Esophagus mucosa (tissue), 1 donor: ENCODE results near the gene ZBTB7B. TPM values are rescaled to one million over a fixed set of nuclear protein-coding genes. Genes with fewer than 3 reads are reported as not detected.
A peak's percentile ranks its signal among the peaks of the same experiment; 100 is the strongest.

Experiments used
- ATAC-seq: fragments of 200-7000 bp; cut with Tn5 transposase; one replicate; pipeline ENCODE4 v1.9.1; 2020
- total RNA-seq: library from RNA; stranded (reverse); gene quantifications from one replicate; pipeline ENCODE4 v1.2.4, GENCODE V29; 2023
- donor health status: DM: yes; HTN: yes; CAD: no.

The ZBTB7B gene
- total RNA-seq, 1 donor from 2014 or later: 132 TPM

DNA sequence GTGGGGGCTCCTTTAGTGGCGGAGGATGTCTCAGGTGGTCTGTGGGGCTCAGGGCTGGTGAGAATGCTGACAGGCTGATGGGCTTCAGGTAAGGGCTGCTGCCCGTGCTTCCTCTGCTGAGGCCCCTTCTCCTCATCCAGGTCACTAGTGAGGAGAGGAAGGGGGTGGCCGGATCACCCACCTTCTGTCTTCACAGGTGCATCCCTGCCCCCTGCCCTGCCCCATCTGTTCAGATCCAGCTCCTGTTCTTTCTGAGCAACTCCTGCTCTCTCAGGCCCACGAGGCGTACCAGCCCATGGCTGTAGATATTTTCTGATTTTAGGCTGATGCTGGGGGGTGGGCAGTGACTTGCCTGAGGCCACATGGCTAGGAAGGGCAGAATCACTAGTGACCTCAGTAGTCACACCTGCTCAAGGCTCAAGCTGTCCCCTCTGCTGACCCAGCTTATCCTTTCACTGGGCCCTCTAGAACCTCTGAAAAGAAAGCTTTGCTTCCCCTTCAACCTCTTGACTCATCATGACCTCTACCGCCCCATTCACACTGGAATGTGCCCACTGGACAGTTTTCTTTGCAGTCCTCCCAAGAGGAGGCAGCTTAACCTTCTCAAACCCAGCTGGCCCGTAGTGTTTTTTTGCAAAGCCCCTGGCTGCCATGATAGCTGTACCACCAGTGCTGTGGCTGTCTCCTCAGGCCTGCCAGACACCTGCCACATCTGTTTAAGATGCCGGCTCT lies 16.2 kb downstream of the ZBTB7B start:
- no peak for ATAC-seq

DNA sequence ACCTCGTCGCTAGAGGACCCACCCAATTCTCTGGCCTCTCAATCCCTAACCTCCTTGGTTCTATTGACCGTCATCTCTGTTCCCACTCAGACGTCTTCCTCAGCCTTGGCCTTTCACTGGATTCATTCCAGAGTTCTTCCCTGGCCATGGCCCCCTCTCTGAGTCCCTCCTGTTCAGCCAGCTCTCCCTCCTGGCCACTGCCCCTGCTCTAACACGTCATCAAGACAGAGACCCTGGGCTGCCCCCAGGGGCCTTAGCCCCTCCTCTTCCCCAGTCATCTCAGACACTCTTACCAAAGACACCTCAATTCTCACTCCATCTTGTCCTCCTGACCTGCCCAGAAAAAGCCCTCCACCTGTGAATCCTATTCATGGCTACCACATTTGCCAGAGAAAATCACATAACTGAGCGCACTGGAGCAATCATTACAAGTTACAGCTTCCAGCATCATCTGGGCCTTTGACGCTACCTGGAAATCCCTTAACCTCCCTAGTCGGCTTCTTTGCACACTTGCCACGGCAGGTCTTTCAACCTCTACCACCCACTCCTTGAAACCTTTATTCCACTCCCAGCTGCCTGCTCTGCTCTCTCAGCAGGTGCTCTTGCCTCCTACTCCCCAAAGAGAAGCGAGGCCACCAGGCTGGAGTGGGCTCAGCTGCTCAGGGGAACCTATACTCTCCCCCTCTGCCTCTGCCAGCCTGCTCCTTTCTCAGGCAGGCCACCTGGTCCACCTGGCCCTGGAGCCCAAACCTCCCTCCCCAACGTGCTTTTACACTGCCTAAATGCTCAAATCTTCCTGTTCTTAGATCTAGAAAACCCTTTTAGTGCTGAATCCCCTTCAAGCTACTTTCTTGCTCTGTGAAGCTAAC lies 17.0 kb downstream of the ZBTB7B start:
- no peak for ATAC-seq

DNA sequence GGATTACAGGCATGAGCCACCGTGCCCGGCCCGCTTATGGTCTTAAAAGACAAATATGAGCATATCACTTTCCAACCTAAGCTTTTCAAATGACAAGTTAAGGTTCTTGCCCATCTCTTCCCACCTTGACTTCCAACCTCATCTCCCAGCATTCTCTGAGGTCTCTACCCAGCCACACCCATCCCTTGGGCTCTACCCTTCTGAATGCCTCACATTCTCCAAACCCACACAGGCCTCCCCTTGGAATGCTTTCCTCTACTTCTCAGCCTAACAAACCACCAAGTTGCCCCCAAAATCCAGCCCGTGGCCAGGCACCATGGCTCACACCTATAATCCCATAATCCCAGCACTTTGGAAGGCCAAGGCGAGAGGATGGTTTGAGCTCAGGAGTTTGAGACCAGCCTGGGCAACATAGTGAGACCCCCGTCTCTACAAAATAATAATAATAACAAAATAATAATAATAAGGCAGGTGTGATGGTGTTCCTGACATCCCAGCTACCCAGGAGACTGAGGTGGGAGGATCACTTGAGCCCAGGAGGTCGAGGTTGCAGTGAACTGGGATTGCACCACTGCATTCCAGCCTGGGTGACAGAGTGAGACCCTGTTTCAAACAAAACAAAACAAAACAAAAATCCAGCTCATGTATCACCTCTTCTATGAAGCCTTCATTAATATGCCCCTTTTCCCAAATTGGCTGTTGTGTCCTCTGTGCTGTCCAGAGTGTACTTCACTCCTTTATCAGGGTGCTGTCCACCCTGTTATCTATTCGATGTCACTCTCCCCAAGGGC lies 19.7 kb downstream of the ZBTB7B start:
- no peak for ATAC-seq

DNA sequence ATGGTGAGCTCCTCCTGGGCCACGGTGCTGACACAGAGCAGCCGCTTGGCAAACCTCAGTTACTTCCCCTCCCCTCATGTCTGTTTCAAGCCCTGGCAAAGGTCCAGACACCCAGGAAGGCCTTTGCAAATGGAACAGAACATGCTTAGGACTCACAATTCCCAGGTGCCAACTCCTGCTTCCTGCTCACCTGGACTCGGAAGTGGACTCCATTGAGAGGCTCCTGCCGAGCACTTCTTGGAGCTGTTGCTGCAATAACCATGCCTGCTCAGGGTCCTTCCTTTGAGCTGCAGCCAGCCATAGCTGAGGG lies 20.3 kb downstream of the ZBTB7B start:
- peak; percentile 2 for ATAC-seq

DNA sequence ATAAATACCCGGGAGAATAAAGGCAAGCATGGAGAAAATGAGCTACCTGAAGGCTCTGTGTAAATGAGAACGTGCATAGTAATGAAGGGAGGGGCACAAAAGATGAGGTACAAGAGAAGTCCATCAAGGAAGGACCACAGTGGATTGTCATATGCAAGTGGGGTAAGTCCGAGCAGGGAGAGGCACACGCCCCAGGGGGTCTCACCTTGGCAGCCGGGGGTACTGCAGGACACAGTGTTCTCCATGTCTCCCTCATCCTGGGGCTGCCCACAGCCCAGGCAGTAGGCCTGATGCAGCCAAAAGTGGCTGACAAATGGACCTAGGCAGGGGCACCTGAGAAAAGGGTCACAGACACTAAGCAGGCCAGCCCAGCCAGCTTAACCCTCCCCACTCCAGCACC lies 21.0 kb downstream of the ZBTB7B start:
- ATAC-seq: peak; percentile 5

DNA sequence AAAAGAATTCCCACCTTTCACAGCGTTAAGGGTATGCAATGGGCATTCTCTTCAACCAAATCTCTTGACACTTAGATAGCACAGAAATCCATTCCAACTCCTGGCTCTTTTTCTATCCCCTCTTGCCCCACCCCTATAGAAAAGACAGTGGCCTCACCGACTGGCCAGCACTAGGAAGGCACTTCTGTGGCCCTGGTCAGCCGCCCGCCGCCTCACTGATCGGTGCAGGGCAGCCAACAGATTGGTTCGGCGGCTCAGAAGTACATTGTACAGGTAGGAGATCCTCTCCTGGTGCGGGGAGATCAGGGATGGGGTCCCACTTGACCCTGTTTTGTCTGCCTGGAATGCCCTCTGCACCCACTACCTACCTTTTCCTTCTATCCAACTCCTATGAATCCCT lies 21.7 kb downstream of the ZBTB7B start:
- ATAC-seq: no peak

DNA sequence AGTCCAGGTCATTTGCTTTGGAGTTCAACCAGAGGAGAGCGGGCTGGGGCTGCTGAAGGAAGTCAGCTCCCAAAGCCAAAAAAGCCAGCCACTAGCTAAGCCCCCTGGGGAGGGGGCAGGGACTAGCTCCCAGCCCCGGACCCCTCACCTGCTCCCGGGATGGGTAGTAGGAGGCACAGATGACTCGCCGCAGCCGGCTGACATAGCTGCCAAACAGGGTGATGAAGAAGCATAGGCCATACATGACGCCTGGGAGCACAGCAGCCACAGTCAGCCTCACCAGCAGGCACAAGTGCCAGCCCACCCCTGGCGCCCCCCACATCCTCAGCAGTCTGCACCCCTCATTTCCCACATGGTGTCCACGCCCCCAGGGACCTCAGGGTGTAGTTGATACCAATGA lies 23.6 kb downstream of the ZBTB7B start:
- peak; percentile 16 for ATAC-seq

DNA sequence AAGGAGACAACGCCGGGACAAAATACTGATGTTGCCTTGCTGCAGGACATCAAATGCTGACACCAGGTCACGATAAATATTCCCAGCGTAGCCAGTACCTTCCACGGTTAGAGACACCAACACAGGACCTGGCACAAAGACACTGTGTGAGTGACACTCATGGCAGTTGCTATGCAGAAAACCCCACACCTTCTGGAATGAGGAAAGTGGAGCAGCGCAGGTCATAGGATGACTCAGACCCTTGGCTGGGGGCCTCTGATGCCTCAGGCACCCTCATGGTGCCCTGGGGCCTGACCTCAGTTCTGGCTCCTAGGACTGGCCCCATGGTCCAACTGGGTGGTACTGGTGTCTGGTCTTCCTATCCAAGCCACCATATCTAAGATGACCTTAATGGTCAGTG lies 24.0 kb downstream of the ZBTB7B start:
- ATAC-seq: peak; percentile 67

DNA sequence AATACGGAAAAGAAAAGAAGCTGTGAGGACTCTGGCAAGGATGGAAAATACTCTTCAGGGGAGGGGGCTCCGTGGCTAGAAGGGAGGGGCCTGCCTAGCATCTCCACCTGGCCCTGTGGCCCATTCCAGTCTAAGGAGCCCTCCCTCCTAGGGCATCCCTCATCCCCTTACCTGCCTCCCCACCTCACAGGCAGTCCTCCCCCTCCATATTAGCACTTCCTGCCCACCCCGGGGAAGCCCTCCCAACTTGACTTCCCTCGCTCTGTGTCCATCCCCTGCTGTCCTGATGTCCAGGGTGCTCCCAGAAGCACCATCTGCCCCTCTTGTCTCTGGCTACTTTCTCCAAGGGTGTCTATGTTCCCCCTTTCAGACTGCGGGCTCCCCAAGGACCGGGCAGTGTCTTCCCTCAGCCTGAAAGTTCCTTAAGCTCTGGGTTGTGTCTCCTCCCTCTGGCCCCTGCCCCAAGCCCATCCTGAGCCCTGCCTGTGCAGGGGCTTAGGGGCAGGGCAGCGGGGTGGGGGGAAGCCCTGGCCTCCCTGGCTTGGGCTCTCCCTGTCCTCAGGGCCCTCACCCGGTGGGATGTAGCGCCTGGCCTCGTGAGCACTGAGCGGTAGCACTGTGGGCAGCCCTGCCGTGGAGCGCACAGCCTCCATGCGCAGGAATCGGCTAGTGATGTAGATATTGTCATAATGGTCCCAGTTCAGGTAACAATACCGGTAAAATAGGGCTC lies 27.1 kb downstream of the ZBTB7B start:
- no peak for ATAC-seq

DNA sequence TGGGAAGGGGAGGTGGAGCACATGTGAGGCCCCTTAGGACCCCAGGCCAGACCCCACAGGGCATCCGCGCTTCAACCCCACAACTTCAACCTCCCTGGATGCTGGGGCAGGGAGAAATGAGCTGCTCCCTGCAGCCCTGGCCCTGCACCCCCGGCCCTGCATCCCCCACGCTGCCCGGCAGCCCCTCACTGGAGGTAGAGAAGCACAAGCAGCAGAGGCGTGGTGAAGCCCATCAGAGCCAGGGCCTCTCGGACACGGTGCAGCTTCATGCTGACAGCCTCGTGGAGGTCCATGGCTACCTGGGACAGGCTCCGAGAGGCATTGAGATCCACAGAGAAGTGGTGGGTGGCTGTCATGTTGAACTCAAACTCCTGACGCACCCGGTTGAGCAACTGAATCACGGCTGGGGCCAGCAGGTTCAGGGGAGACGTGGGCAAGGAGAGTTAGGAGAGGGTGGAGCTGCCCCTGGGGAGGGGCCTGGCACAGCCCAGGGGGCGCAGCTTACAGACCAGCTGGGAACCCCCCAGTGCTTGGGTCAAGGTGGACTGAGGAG lies 27.7 kb downstream of the ZBTB7B start:
- no peak for ATAC-seq

DNA sequence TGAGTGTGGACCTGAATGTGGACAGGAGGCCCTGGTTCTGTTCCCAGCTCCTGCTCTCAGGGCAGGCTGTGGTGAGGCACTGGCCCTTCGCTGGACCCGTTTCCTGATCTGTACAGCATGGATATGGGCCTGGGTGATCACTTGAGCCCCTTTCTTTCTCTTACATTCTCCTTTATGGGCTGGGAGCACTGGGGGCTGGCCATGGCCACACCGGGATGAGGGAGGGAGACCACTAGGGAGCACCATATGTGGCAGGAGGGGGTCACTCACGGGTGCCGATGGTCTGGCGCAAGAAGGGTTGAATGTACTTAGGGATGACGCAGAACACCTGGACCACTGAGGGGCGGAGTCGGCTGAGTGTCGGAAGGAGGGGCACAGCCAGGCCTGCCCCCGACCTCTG lies 28.3 kb downstream of the ZBTB7B start:
- no peak for ATAC-seq

DNA sequence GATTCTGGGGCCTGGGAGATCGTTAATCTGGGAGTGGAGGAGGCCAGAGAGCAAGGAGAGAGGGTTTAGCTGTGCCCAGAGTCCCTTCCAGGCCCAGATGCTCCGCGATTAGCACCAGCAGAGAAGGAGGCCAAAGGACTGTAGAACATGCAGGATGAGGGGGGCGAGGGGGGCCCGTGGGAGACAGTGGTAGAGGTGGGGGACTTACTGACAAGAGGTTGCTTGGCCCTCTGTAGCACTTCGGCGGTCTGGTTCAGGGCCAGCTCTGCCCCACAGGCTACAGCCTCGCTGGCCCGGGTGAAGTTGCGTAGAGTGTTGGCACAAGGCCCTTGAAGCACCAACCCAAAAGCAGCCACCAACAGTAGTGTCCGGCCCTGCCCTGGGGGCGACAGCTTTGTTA lies 30.3 kb downstream of the ZBTB7B start:
- no peak for ATAC-seq

DNA sequence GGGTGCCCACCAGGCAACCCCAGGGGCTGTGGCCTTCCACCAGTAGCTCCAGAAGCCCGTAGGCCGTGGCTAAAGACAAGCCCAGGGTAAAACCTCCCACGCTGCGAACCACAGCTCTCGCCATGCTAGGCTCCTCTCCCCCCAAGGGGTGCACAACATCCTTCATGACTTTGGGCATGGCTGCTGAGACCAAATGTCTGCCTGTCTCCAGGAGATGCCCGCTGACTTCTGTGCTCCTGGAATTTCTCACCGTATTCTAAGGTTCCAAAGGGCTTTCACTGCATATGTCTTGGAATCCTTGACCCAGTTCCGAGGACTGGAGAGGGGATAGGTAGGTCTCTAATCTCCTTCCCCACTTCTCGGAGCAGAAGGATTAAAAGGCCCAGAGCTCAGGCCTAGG lies 30.9 kb downstream of the ZBTB7B start, which contains the start of the genes DCST1 and DCST2:
DCST1 (plus strand) TSS at position 301 of the 400 bp plus-strand sequence. CDS start 213 bp downstream, outside the sequence.
DCST2 (minus strand) TSS at position 258 of the 400 bp plus-strand sequence; CDS start at position 178, 80 bp downstream.
- ATAC-seq: no peak

DNA sequence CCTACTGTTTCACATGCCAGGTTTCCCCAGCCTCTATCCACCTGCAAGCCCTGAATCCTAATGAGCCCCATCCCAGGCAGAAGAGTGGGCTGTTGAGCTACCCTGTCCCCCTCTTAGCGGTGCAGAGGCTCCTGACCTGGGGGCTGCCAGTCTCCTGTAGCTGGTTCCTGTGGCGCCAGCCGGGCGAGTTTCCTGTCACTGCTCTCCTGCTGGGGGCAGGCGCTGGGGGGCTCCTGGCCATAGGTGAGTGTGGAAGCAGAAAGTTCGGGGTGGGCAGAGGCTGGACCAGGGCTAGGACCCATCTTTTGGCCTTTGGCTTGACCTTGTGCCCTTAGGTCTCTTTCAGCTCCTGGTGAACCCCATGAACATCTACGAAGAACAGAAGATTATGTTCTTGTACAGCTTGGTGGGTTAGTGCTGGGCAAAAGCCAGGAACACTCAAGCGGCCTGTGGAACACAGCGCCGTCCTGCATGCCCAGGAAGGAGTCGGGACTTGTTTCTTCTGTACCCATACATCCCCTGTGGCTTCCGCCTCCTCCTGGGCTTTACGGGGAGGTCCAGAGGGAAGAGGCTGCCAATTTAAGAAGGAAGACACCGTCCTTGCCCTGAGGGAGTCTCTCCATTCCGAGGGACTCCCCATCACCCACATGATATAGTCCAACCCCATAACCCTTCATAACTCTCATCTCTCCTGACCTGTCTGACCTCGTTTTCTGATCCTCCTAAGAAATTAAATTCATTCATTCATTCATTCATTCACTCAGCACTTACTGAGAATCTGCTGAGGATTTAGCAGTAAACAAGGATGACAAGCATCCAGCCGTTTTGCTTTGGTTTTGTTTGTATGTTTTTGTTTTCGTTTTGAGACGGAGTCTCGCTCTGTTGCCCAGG lies 32.0 kb downstream of the ZBTB7B start:
- ATAC-seq: no peak

DNA sequence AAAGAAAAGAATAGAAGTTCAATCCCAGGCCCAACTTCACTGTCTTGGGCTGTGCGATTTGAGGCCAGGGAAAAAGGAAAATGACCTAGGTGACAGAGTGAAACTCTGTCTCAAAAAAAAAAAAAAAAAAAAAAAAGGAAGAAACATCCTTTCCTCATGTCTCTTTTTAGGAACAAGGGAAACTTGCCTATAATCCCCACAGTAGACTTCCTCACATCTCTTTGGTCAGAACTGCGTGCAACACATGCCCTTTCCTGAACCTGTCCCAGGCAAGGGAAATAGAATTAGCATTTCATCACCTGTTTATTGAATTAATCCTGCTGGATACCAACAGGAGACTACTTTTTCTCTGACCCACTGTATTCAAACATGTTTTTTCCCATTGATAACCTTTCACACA lies 33.3 kb downstream of the ZBTB7B start:
- no peak for ATAC-seq

DNA sequence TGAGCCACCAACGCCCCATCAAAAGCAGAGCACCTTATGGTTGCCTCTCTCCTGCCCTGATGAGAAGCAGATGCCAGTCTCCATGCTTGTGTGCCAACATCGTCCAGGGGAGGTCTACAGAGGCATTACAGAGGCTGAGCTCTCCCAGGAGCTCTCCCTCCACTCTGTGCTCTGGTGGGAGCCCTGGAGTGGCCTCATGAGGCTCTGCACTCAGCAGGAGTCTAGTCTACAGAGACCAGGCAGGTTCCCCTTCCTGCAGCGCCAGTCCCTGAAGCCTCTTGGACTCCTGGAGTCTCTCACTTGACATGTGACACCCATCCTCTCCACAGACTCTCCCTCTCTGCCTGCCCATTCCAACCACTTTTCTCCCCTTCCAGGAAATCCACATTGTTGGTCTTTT lies 34.4 kb downstream of the ZBTB7B start:
- no peak for ATAC-seq

DNA sequence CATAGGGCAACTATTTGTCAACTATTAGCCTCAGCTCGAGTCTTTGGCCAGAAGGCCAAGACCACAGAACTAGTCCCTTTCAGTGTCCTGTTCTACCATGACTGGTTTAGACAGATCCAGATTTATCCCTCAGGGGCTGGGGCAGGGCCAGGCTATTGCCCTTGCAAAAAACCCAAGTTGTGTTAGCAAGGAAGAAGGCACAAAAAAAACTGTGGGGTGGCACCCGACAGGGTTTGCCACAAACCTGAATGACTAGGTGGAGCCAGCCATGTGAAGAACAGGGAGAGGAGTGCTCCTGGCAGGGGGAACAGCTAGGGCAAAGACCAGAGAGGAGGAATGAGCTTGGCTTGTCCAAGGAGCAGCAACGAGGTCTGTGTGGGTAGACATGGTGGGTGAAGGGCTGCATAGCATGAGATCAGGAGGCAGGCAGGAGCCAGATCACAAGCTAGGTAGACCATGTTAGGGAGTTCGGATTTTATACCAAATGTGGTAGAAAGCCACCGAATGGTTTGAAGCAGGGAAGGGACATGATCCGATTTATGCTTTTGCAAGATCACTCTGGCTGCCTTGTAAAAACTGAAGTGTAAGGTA lies 35.3 kb downstream of the ZBTB7B start:
- ATAC-seq: peak; percentile 65

DNA sequence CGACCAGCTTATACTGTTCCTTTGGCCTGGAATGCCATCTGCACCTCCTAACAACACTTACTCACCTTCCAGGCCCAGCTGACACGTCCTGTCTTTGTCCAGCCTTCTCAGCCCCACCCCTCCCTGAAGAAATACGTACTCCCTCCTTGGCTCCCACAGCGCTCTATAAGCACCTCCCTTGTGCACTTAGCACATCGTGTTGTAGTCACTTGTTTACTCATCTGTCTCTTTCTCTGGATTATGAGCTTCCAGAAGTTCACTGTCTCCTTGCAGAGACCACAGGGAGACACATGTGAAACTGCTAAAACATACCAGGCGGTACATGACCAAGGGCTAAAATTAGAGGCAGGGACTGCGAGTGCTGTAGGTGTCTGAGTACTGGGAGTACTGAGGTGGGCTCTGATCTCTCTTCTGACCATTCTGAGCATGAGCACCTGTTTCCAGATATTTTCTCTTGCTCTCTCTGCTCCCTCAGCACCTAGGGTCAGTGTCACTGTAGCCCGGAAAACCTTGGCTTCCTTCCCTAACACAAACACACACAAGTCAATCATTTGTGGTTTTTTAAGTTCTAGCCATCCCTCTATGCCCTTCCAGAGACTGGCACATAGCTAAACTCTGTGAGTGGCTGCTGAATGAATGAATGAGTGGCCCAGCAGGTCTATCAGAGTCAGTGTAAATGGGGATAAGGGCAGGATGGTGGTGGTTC lies 36.2 kb downstream of the ZBTB7B start:
- peak; percentile 94 for ATAC-seq

DNA sequence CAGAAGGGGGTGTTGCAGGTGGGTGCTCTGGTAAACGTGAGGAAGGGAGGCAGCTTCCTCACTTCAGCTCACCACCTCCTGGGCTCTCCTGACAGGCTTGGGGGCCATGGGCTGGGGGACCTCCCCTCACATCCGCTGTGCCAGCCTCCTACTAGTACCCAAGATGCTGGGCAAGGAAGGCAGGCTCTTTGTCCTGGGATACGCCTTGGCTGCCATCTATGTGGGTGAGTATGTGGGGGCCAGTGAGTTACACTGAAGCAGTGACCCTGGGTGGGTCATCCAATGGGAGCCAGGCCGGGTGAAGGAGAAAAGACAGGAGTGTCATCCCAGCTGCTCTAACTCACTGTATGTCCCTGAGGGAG lies 36.7 kb downstream of the ZBTB7B start:
- ATAC-seq: no peak
